WI38 (cell line): Measurements from ENCODE around the gene HOXD12.
A peak's percentile ranks its signal among the peaks of the same experiment; 100 is the strongest.

Source experiments
- H3K4me3 ChIP-seq: 2 replicates; pipeline ENCODE4 v1.5.1; 2011; ENCODE audit warnings: low read depth, mild to moderate bottlenecking, control low read depth, low read length
- CTCF ChIP-seq: IDR thresholded peaks from 2 replicates; pipeline ENCODE4 v1.5.1; 2012; ENCODE audit warnings: low read depth, mild to moderate bottlenecking, control low read depth, low read length

HOXD12 gene

GRCh38 chr2:176096986-176097819 is 2.4 kb upstream of the HOXD12 start:
- peak overlapping the region; percentile 57 for H3K4me3 ChIP-seq
- TF ChIP-seq CTCF, result peak; percentile 77

GRCh38 chr2:176097820-176098365 is 1.7 kb upstream of the HOXD12 start:
- no peak overlapping the region; the same call in 1 of the 2 replicates for H3K4me3 ChIP-seq
- no peak for TF ChIP-seq CTCF

GRCh38 chr2:176098366-176099158 is 1.0 kb upstream of the HOXD12 start:
- TF ChIP-seq CTCF, result no peak
- H3K4me3 ChIP-seq, result no peak overlapping the region

GRCh38 chr2:176099159-176099727 is 352 bp upstream of the HOXD12 start:
- H3K4me3 ChIP-seq, result no peak overlapping the region
- no peak for TF ChIP-seq CTCF

GRCh38 chr2:176100547-176101140 is 1.0 kb downstream of the HOXD12 start:
- no peak overlapping the region for H3K4me3 ChIP-seq
- no peak for TF ChIP-seq CTCF

- no peak for TF ChIP-seq CTCF
- no peak overlapping the region for H3K4me3 ChIP-seq
Measured at GRCh38 chr2:176101216-176101830, 1.7 kb downstream of the HOXD12 start.
